K562 (cell line): ENCODE data around the gene LIX1L. TPM values are rescaled to one million over a fixed set of nuclear protein-coding genes. Genes with fewer than 3 reads are reported as not detected.

Source experiments
- ARID1B ChIP-seq: fragments of 450-650 bp; IDR thresholded peaks from 2 replicates; pipeline ENCODE4 v1.6.1; 2016; ENCODE audit warnings: antibody characterized with exemption, mild to moderate bottlenecking, inconsistent platforms
- CBFA2T2 ChIP-seq: fragments of 450-650 bp; conservative IDR thresholded peaks from 2 replicates; pipeline ENCODE4 v1.6.1; 2017; ENCODE audit warnings: mild to moderate bottlenecking
- ESRRB ChIP-seq: fragments of 250-450 bp; sonication (Bioruptor Pico); IDR thresholded peaks from 2 replicates; pipeline ENCODE4 v1.5.0; 2020; ENCODE audit warnings: mild to moderate bottlenecking, moderate library complexity, borderline replicate concordance
- ETV6 ChIP-seq, 3 experiments: fragments of 150-350 bp in 1 of 3; sonication (generic) in 1 of 3; formaldehyde crosslinking in 1 of 3; IDR thresholded peaks; 2 replicates each; pipeline versions ENCODE4 v1.6.1 to v1.8.0; 2014 to 2022; ENCODE audit warnings: borderline replicate concordance in 2 of 3, low read depth in 2 of 3, antibody characterized with exemption in 1 of 3, low read length in 1 of 3, mild to moderate bottlenecking in 1 of 3, missing genetic modification reagents in 1 of 3
- ILF3 ChIP-seq: fragments of 450-650 bp; IDR thresholded peaks from 2 replicates; pipeline ENCODE4 v1.6.1; 2018; ENCODE audit warnings: antibody characterized with exemption, mild to moderate bottlenecking, moderate library complexity, borderline replicate concordance
- KDM1A ChIP-seq, 2 experiments: fragments of 450-650 bp; IDR thresholded peaks; 2 replicates each; pipeline ENCODE4 v1.6.1; 2016; ENCODE audit warnings: mild to moderate bottlenecking in 2 of 2
- NONO ChIP-seq, 2 experiments: fragments of 200-400 bp in 1 of 2; fragments of 450-650 bp in 1 of 2; formaldehyde crosslinking in 1 of 2; IDR thresholded peaks; 2 replicates each; pipeline ENCODE4 v1.6.1; 2017; ENCODE audit warnings: low read depth in 2 of 2, mild to moderate bottlenecking in 2 of 2, moderate library complexity in 2 of 2, low read length in 1 of 2
- NR2C2 ChIP-seq, 2 experiments: fragments of 200-800 bp in 1 of 2; sonication (Bioruptor generic) in 1 of 2; sonication (generic) in 1 of 2; formaldehyde crosslinking in 1 of 2; IDR thresholded peaks; 2 replicates each; pipeline versions ENCODE4 v1.6.1 to v1.8.0; 2016 to 2022; ENCODE audit warnings: mild to moderate bottlenecking in 1 of 2, missing compliant biosample characterization in 1 of 2, missing genetic modification characterization in 1 of 2, missing genetic modification reagents in 1 of 2
- PYGO2 ChIP-seq: fragments of 450-650 bp; IDR thresholded peaks from 2 replicates; pipeline ENCODE4 v1.6.1; 2016; ENCODE audit warnings: mild to moderate bottlenecking, missing genetic modification characterization, moderate library complexity, missing compliant biosample characterization
- RB1 ChIP-seq: fragments of 450-650 bp; IDR thresholded peaks from 2 replicates; pipeline ENCODE4 v1.6.1; 2017; ENCODE audit warnings: low read depth, mild to moderate bottlenecking
- SREBF2 ChIP-seq: sonication (generic); formaldehyde crosslinking; IDR thresholded peaks from 2 replicates; pipeline ENCODE4 v1.4.0; 2020; ENCODE audit warnings: mild to moderate bottlenecking, missing genetic modification reagents
- TBL1XR1 ChIP-seq, 2 experiments: IDR thresholded peaks; 2 replicates each; pipeline ENCODE4 v1.6.1; 2012; ENCODE audit warnings: improper control_type of control experiment in 2 of 2, low read length in 2 of 2, mild to moderate bottlenecking in 1 of 2
- TCF7 ChIP-seq: sonication (generic); IDR thresholded peaks from 2 replicates; pipeline ENCODE4 v1.6.1; 2016; ENCODE audit warnings: antibody characterized with exemption, borderline replicate concordance
- ZNF124 ChIP-seq: sonication (generic); formaldehyde crosslinking; IDR thresholded peaks from 2 replicates; pipeline ENCODE4 v1.8.1; 2022; ENCODE audit warnings: missing genetic modification reagents
- ZNF140 ChIP-seq: fragments of 250-450 bp; sonication (Bioruptor Pico); IDR thresholded peaks from 2 replicates; pipeline ENCODE4 v1.8.0; 2021; ENCODE audit warnings: moderate library complexity, mild to moderate bottlenecking, inconsistent platforms
- ZNF830 ChIP-seq: fragments of 250-450 bp; sonication (Bioruptor Pico); IDR thresholded peaks from 2 replicates; pipeline ENCODE4 v1.5.0; 2021; ENCODE audit warnings: mild to moderate bottlenecking
- polyA plus RNA-seq, 8 experiments: library from polyadenylated mRNA; depleted of rRNA in 4 of 8; stranded (reverse) in 5 of 8; unstranded in 3 of 8; fragments of >200 nt; fragmentation: Nextera tagmentation in 2 of 8; fragmentation: Illumina TruSeq in 1 of 8; extraction: Ambion mirVana in 2 of 8; extraction: Trizol in 1 of 8; gene quantifications; 2 replicates each; pipeline versions ENCODE4 v1.2.1 to v1.2.3, GENCODE V29; 2011 to 2014; ENCODE audit warnings: inconsistent platforms in 1 of 8, missing spikeins in 1 of 8
- total RNA-seq, 7 experiments: library from RNA; depleted of rRNA in 6 of 7; stranded (reverse); fragments of >200 nt in 6 of 7; fragmentation: Illumina TruSeq in 2 of 7; extraction: Trizol in 2 of 7; gene quantifications; 2 replicates each; pipeline versions ENCODE4 v1.2.1 to v1.2.3, GENCODE V29; 2011 to 2021; ENCODE audit warnings: low replicate concordance in 1 of 7
- TF ChIP-seq, protein P1 (sequence below): IDR thresholded peaks from 2 replicates; pipeline ENCODE4 v1.6.1; 2011; ENCODE audit warnings: borderline replicate concordance, low read depth, mild to moderate bottlenecking, moderate library complexity, low read length; ENCODE audit not compliant: insufficient read depth, poor library complexity, severe bottlenecking
- TF ChIP-seq, protein P2 (sequence below): IDR thresholded peaks from 2 replicates; pipeline ENCODE4 v1.6.1; 2014; ENCODE audit warnings: antibody characterized with exemption
- TF ChIP-seq, protein P3 (sequence below): fragments of 250-450 bp; sonication (Bioruptor Pico); IDR thresholded peaks from 2 replicates; pipeline ENCODE4 v1.8.0; 2021; ENCODE audit warnings: moderate library complexity, mild to moderate bottlenecking, inconsistent platforms
- TF ChIP-seq, protein P4 (sequence below): IDR thresholded peaks from 3 replicates; pipeline ENCODE4 v1.6.1; 2011; ENCODE audit warnings: borderline replicate concordance, mild to moderate bottlenecking; ENCODE audit not compliant: insufficient read length, insufficient read depth

Gene LIX1L
- total and polyA plus RNA-seq, 9 of the 15 experiments (the other 6 are each of a cell fraction or from before 2014, with no cell fraction given), result 4.6 to 26.5 (median 12.5) TPM

DNA sequence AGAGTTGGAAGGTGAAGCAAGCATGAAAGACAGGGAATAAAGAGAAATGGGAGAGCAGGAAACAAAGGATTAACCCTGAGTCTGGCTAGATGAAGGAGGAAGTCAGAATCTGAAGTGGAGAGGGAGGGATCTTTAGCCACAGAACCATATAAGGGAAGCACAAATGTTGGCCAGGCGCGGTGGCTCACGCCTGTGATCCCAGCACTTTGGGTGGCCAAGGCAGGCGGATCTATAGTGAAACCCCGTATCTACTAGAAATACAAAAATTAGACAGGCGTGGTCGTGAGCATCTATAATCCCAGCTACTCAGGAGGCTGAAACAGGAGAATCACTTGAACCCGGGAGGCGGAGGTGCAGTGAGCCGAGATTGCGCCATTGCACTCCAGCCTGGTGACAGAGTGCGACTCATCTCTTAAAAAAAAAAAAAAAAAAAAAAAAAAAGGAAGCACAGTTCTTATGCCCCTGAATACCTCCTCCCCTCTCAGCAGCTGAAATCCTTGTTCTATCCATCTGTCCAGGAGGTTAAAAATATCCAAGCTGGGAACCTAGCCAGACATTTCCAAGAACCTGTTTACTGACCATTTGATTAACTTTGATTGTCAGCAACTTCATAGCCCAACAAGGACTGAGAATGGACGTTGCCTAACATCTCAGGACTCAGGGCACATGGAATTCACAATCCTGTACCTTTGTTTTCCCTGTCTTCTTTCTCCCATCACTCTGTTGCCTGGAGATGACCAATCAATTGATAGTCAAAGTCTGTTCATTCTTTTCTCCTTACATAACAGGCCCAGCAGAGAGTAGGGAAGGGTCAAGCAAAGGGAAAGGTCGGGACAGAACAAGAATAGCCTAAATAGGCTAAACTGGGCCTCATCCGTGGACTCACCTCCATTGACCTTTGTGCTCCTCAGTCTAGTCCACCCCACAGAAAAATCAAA, 28.0 kb upstream of the LIX1L start (continued):
- TF ChIP-seq, protein P1, sequence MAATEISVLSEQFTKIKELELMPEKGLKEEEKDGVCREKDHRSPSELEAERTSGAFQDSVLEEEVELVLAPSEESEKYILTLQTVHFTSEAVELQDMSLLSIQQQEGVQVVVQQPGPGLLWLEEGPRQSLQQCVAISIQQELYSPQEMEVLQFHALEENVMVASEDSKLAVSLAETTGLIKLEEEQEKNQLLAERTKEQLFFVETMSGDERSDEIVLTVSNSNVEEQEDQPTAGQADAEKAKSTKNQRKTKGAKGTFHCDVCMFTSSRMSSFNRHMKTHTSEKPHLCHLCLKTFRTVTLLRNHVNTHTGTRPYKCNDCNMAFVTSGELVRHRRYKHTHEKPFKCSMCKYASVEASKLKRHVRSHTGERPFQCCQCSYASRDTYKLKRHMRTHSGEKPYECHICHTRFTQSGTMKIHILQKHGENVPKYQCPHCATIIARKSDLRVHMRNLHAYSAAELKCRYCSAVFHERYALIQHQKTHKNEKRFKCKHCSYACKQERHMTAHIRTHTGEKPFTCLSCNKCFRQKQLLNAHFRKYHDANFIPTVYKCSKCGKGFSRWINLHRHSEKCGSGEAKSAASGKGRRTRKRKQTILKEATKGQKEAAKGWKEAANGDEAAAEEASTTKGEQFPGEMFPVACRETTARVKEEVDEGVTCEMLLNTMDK, result no peak
- TF ChIP-seq ARID1B, result peak; percentile 36
- no peak for TF ChIP-seq PYGO2 (tag)
- no peak for TF ChIP-seq ZNF140 (CRISPR knock-in tag)
- no peak for TF ChIP-seq SREBF2 (CRISPR knock-in tag)
- no peak for TF ChIP-seq NR2C2 (CRISPR knock-in tag; IDR thresholded peaks at IDR 0.05)
- peak; percentile 61 for TF ChIP-seq NR2C2 (tag; IDR thresholded peaks at IDR 0.05)
- no peak for TF ChIP-seq ESRRB (CRISPR knock-in tag)
- peak; percentile 66 for TF ChIP-seq KDM1A (IDR thresholded peaks at IDR 0.05)
- no peak for TF ChIP-seq CBFA2T2
- no peak for TF ChIP-seq TCF7
- TF ChIP-seq ZNF124 (CRISPR knock-in tag), result no peak
- TF ChIP-seq ILF3, result no peak
- TF ChIP-seq, protein P2, sequence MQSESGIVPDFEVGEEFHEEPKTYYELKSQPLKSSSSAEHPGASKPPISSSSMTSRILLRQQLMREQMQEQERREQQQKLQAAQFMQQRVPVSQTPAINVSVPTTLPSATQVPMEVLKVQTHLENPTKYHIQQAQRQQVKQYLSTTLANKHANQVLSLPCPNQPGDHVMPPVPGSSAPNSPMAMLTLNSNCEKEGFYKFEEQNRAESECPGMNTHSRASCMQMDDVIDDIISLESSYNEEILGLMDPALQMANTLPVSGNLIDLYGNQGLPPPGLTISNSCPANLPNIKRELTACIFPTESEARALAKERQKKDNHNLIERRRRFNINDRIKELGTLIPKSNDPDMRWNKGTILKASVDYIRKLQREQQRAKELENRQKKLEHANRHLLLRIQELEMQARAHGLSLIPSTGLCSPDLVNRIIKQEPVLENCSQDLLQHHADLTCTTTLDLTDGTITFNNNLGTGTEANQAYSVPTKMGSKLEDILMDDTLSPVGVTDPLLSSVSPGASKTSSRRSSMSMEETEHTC, result no peak
- no peak for TF ChIP-seq ZNF830 (CRISPR knock-in tag)
- TF ChIP-seq NONO (IDR thresholded peaks at IDR 0.05; ENCODE audit: low read depth in 2 of 2, low read length in 1 of 2), result no peak
- peak in 1 of 2 experiments; percentile 20; a peak in 1 of 4 replicates for TF ChIP-seq TBL1XR1 (IDR thresholded peaks at IDR 0.05; ENCODE audit: low read length in 2 of 2)
- no peak for TF ChIP-seq RB1
- TF ChIP-seq, protein P3, sequence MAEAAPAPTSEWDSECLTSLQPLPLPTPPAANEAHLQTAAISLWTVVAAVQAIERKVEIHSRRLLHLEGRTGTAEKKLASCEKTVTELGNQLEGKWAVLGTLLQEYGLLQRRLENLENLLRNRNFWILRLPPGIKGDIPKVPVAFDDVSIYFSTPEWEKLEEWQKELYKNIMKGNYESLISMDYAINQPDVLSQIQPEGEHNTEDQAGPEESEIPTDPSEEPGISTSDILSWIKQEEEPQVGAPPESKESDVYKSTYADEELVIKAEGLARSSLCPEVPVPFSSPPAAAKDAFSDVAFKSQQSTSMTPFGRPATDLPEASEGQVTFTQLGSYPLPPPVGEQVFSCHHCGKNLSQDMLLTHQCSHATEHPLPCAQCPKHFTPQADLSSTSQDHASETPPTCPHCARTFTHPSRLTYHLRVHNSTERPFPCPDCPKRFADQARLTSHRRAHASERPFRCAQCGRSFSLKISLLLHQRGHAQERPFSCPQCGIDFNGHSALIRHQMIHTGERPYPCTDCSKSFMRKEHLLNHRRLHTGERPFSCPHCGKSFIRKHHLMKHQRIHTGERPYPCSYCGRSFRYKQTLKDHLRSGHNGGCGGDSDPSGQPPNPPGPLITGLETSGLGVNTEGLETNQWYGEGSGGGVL (CRISPR knock-in tag), result no peak
- no peak for TF ChIP-seq ETV6 (IDR thresholded peaks at IDR 0.05; ENCODE audit: borderline replicate concordance in 1 of 2, low read depth in 2 of 2, low read length in 1 of 2)
- no peak for TF ChIP-seq ETV6 (CRISPR knock-in tag; IDR thresholded peaks at IDR 0.05; ENCODE audit: borderline replicate concordance)
- TF ChIP-seq, protein P4, sequence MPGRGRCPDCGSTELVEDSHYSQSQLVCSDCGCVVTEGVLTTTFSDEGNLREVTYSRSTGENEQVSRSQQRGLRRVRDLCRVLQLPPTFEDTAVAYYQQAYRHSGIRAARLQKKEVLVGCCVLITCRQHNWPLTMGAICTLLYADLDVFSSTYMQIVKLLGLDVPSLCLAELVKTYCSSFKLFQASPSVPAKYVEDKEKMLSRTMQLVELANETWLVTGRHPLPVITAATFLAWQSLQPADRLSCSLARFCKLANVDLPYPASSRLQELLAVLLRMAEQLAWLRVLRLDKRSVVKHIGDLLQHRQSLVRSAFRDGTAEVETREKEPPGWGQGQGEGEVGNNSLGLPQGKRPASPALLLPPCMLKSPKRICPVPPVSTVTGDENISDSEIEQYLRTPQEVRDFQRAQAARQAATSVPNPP, result no peak
